ENCODE measurements around the gene KRT79. TPM values are rescaled to one million over a fixed set of nuclear protein-coding genes. Genes with fewer than 3 reads are reported as not detected.

Gene KRT79
- total and polyA plus RNA-seq, 11 donors: 0.24 TPM; not detected in 10

GRCh38 chr12:52799505-52800211 lies 34.5 kb downstream of the KRT79 start:
- 67 to 82% (median 80%) methylated on average over 5 of the region's 5 CpGs for WGBS, 4 donors
- Histone ChIP-seq H3K4me3 (no peak overlapping the region), H3K27me3 (no peaks in the 10 kb centered on the region), H3K4me1 (no peaks in the 10 kb centered on the region), H3K9me3 (no peaks in the 10 kb centered on the region), H3K27ac (no peak overlapping the region), H3K36me3 (no peaks in the 10 kb centered on the region)
- no peak for ATAC-seq
- TF ChIP-seq POLR2A (IDR thresholded peaks at IDR 0.05): no peak
- no peak for TF ChIP-seq CTCF (IDR thresholded peaks at IDR 0.05)
- no peak for DNase-seq
- intact Hi-C loops (cut with DNase I): no loop called here

- no peaks in the 10 kb centered on the region for H3K36me3 ChIP-seq
- no peaks in the 10 kb centered on the region for H3K4me1 ChIP-seq
- no peak overlapping the region for H3K4me3 ChIP-seq
- no peaks in the 10 kb centered on the region for H3K9me3 ChIP-seq
- 49 to 62% (median 57%) methylated on average over 7 of the region's 7 CpGs for WGBS, 4 donors
- peaks cover 0 to 3% (median 0%) of the 10 kb centered on the region in 9 donors for H3K27me3 ChIP-seq
- intact Hi-C loops (cut with DNase I): no loop called here
- H3K27ac ChIP-seq: no peak overlapping the region
- TF ChIP-seq POLR2A (IDR thresholded peaks at IDR 0.05) (no peak), CTCF (IDR thresholded peaks at IDR 0.05) (no peak)
- ATAC-seq (no peak), DNase-seq (no peak)
Measured at GRCh38 chr12:52798671-52799504, 35.2 kb downstream of the KRT79 start.

DNA sequence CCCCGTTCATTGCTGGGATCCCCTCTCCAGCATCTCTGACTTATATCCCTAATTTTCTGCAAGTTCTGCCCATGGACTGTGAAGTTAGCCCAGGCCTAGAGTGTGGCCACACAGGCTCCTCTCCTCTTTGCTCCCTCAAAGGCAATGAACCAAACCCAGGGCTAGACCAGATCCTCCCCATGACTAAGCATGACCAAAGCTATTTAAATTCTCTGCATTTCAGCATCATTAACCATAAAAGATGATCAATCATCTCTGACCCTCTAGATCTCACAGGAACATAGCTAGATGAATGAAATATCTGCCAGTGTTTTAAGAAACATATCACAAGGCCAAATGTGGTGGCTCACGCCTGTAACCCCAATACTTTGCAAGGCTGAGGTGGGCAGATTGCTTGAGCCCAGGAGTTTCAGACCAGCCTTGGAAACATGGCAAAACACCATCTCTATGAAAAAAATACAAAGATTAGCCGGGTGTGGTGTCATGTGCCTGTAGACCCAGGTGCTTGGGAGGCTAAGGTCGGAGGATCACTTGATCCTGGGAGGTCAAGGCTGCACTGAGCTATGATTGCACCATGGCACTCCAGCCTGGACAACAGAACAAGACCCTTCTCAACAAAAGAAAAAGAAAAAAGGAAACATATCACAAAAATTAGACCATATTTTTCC lies 36.0 kb downstream of the KRT79 start:
- H3K4me1 ChIP-seq: no peaks in the 10 kb centered on the region
- no peak overlapping the region for H3K4me3 ChIP-seq
- DNase-seq (no peak), ATAC-seq (no peak)
- H3K9me3 ChIP-seq: no peaks in the 10 kb centered on the region
- no peak overlapping the region for H3K27ac ChIP-seq
- intact Hi-C loops (cut with DNase I): no loop called here
- 83 to 87% (median 85%) methylated on average over 4 of the region's 4 CpGs for WGBS, 4 donors
- TF ChIP-seq POLR2A (IDR thresholded peaks at IDR 0.05) (no peak), CTCF (IDR thresholded peaks at IDR 0.05) (no peak)
- no peaks in the 10 kb centered on the region for H3K36me3 ChIP-seq
- peaks cover 0 to 8% (median 0%) of the 10 kb centered on the region in 9 donors for H3K27me3 ChIP-seq

DNA sequence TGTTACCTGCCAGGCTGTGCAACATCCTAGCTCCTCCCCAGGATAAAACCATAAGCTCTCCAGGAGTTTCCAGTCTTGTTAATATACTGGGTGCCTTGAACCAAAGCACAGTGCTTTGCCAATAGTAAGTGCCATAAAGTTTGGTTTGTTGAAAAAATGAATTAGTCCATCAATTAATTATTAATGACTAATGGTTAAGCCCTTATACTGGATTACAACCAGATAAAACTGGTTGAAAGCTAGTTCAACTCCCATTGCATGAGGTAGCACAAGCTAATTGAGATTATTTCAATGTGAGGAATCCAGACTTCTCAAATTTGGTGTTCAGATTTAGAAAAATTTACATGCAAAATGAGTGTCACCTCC lies 36.6 kb downstream of the KRT79 start:
- intact Hi-C loops (cut with DNase I): no loop called here
- no peaks in the 10 kb centered on the region for H3K9me3 ChIP-seq
- H3K27ac ChIP-seq: no peak overlapping the region
- no peaks in the 10 kb centered on the region for H3K4me1 ChIP-seq
- ATAC-seq (no peak), DNase-seq (no peak)
- TF ChIP-seq CTCF (IDR thresholded peaks at IDR 0.05) (no peak), POLR2A (IDR thresholded peaks at IDR 0.05) (no peak)
- no peaks in the 10 kb centered on the region for H3K36me3 ChIP-seq
- H3K27me3 ChIP-seq: peaks cover 0 to 14% (median 0%) of the 10 kb centered on the region in 9 donors
- H3K4me3 ChIP-seq: no peak overlapping the region

Data from heart left ventricle (tissue), 16 donors.